Lung (tissue), 12 donors: ENCODE measurements around the gene GNAS-AS1. TPM values are rescaled to one million over a fixed set of nuclear protein-coding genes. Genes with fewer than 3 reads are reported as not detected.

Source experiments
- ATAC-seq: fragments of 200-7000 bp; cut with Tn5 transposase; one replicate; pipeline ENCODE4 v1.9.1; 2020; ENCODE audit warnings: moderate number of reproducible peaks; ENCODE audit not compliant: insufficient read depth, low FRiP score
- DNase-seq, 3 donors: peaks; one replicate each; pipeline ENCODE4 v3.0.0-alpha.2; 2013 to 2017
- H3K27ac ChIP-seq, 2 donors: one replicate each; pipeline ENCODE4 v1.5.1; 2013; ENCODE audit warnings: mild to moderate bottlenecking in 2 of 2, moderate library complexity in 2 of 2, control low read depth in 1 of 2, inconsistent platforms in 1 of 2, low read depth in 1 of 2, low read length in 1 of 2
- H3K27me3 ChIP-seq, 3 donors: one replicate each; pipeline ENCODE4 v1.5.1; 2013; ENCODE audit warnings: low read length in 2 of 3; ENCODE audit not compliant: control insufficient read depth in 3 of 3, insufficient read depth in 3 of 3
- H3K36me3 ChIP-seq, 4 donors: one replicate each; pipeline ENCODE4 v1.5.1; 2013; ENCODE audit warnings: low read length in 4 of 4, mild to moderate bottlenecking in 1 of 4, moderate library complexity in 1 of 4; ENCODE audit not compliant: control insufficient read depth in 4 of 4, insufficient read depth in 4 of 4
- H3K4me1 ChIP-seq, 5 donors: one replicate each; pipeline ENCODE4 v1.5.1; 2013; ENCODE audit warnings: low read length in 5 of 5, mild to moderate bottlenecking in 2 of 5, moderate library complexity in 1 of 5; ENCODE audit not compliant: control insufficient read depth in 5 of 5, insufficient read depth in 5 of 5
- H3K4me3 ChIP-seq: one replicate; pipeline ENCODE4 v1.5.1; 2013; ENCODE audit warnings: mild to moderate bottlenecking, control low read depth, moderate library complexity
- H3K9ac ChIP-seq, 2 donors: one replicate each; pipeline ENCODE4 v1.5.1; 2013; ENCODE audit warnings: low read length in 2 of 2, control low read depth in 1 of 2; ENCODE audit not compliant: insufficient read depth in 1 of 2
- H3K9me3 ChIP-seq, 4 donors: one replicate each; pipeline ENCODE4 v1.5.1; 2013; ENCODE audit warnings: low read length in 3 of 4, mild to moderate bottlenecking in 1 of 4, moderate library complexity in 1 of 4; ENCODE audit not compliant: control insufficient read depth in 4 of 4, insufficient read depth in 3 of 4
- WGBS, 2 donors: extraction: QIAGEN DNeasy Blood & Tissue Kit; methylation state at CpG; one replicate each; pipeline ENCODE4 v1.1.7; 2013; 5-methylcytosine and 5-hydroxymethylcytosine counted together
- polyA plus RNA-seq, 2 donors: library from polyadenylated mRNA; stranded (reverse); fragments of 200-250 nt; gene quantifications; one replicate each; pipeline ENCODE4 v1.2.1, GENCODE V29; 2013
- total RNA-seq, 2 donors: library from RNA; depleted of rRNA in 1 of 2; stranded (reverse); fragments of >200 nt in 1 of 2; gene quantifications; one replicate each; pipeline ENCODE4 v1.2.1, GENCODE V29; 2014 to 2021
- TF ChIP-seq, protein P1 (sequence below): IDR thresholded peaks from 2 replicates; pipeline ENCODE4 v1.5.1; 2012; ENCODE audit warnings: mild to moderate bottlenecking; ENCODE audit errors: control extremely low read depth, extremely low read depth
- donor health status: control.
- donor health status: control.
- donor health status: Bipolar disorder and iron deficiency.
- donor health status: healthy.
- donor health status: DM: yes; HTN: yes; CAD: no.

GNAS-AS1 gene
- total and polyA plus RNA-seq, 4 donors = 0.07 to 1.9 (median 0.74) TPM

DNA sequence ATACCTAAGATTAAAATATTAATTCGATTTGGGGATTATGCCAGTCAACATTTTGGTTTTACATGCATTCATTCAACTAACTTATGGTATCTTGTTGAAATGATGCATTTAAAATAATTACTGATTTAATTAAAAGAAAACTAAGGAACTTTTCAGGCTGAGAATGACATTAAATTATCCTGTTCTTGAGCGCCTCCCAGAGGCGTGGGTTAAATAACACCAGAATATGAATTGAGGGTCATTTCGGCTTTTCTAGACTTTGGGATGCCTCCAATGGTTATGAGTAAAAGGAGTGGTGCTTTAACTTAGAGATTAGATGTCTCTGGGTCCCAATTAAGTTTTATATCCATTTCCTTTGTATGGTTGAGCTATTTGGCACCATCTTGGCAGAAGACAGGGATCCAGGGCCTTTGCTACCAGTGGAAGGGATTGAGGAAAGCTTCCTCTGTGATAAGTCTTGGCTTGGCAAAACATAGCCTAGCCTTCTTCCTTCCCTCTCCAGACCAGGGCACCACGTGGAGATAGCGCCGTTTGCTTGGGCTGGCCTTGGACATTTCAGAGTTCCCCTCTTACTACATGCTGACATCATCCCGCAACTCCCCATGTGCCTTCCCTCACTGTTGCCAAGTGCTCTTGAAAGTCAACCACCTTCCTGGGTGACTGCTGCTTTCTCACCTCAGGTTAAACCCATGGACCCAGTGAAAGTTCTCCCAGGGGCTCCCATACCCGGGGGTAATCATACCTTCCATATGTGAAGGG is 30.5 kb upstream of the GNAS-AS1 start:
- WGBS, 2 donors = 83 to 86% methylated on average over 9 of the region's 9 CpGs
- Histone ChIP-seq H3K36me3 (no peaks in the 10 kb centered on the region), H3K4me3 (no peak overlapping the region), H3K9me3 (no peaks in the 10 kb centered on the region), H3K27me3 (no peaks in the 10 kb centered on the region), H3K27ac (no peak overlapping the region), H3K9ac (no peak overlapping the region), H3K4me1 (peaks cover 0 to 10% (median 0%) of the 10 kb centered on the region in 5 donors)
- DNase-seq = no peak
- TF ChIP-seq, protein P1, sequence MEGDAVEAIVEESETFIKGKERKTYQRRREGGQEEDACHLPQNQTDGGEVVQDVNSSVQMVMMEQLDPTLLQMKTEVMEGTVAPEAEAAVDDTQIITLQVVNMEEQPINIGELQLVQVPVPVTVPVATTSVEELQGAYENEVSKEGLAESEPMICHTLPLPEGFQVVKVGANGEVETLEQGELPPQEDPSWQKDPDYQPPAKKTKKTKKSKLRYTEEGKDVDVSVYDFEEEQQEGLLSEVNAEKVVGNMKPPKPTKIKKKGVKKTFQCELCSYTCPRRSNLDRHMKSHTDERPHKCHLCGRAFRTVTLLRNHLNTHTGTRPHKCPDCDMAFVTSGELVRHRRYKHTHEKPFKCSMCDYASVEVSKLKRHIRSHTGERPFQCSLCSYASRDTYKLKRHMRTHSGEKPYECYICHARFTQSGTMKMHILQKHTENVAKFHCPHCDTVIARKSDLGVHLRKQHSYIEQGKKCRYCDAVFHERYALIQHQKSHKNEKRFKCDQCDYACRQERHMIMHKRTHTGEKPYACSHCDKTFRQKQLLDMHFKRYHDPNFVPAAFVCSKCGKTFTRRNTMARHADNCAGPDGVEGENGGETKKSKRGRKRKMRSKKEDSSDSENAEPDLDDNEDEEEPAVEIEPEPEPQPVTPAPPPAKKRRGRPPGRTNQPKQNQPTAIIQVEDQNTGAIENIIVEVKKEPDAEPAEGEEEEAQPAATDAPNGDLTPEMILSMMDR = no peak
- ATAC-seq = no peak

DNA sequence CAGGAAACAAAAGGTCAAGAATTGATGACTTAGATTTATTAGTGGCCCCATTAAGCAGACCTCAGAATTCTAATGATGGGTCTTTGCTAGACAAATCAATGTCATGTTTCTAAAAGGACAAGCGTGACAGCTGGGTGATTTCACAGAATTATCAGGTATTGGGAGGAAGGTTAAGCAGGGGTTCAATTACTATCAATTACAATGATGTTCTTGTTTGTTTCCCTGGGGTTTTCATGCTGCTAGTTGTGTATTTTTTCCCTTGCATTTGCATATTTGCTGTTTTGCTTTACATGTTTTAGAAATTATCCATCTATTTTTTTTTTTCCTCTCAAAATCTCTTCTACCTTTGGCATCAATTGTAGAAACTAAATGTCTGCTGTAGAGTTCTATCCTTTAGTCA is 29.7 kb upstream of the GNAS-AS1 start:
- ATAC-seq = no peak
- TF ChIP-seq, protein P1 = no peak
- Histone ChIP-seq H3K4me1 (peaks cover 0 to 10% (median 0%) of the 10 kb centered on the region in 5 donors), H3K9me3 (no peaks in the 10 kb centered on the region), H3K36me3 (no peaks in the 10 kb centered on the region), H3K4me3 (no peak overlapping the region), H3K27ac (no peak overlapping the region), H3K9ac (no peak overlapping the region), H3K27me3 (no peaks in the 10 kb centered on the region)
- WGBS, 2 donors = 92 to 94% methylated on average over 1 of the region's 1 CpG
- no peak for DNase-seq

DNA sequence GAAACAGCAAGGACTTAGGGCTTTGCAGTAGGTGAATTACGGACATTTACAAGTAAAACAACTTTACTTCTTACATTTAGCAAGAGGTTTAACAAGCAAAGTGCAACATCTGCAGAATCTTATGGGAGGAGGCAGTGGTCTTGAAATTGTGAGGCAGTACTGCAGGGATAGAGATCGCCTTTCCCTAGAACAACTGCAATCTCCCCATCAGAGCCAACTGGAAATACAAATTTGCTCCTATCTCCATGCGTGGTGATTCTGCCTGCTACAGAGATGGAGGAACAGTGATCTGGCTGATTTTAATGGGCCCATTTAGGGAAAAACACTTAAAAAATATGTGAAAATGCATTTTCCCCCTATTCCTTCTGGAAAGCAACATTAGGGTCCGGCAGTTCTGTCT is 27.7 kb upstream of the GNAS-AS1 start:
- no peak overlapping the region for H3K9ac ChIP-seq
- no peak for ATAC-seq
- no peaks in the 10 kb centered on the region for H3K36me3 ChIP-seq
- H3K4me1 ChIP-seq = peaks cover 0 to 8% (median 0%) of the 10 kb centered on the region in 5 donors
- no peaks in the 10 kb centered on the region for H3K9me3 ChIP-seq
- H3K27me3 ChIP-seq = no peaks in the 10 kb centered on the region
- no peak overlapping the region for H3K27ac ChIP-seq
- no peak overlapping the region for H3K4me3 ChIP-seq
- no peak for DNase-seq
- WGBS, 2 donors = 95 to 99% methylated on average over 4 of the region's 4 CpGs
- TF ChIP-seq, protein P1 = no peak
